HG03139 (cell line): ENCODE results near the gene ZNF483.
"Not testable (repeated sequence)": the region's sequence is repeated elsewhere in the genome, so short reads cannot be mapped to it uniquely, and the experiment has no call there.

Experiments
- ATAC-seq: cut with Tn5 transposase; IDR thresholded peaks from one replicate; pipeline ENCODE4 v1.9.1; 2021; ENCODE audit not compliant: unreplicated experiment

Gene ZNF483

GRCh38 chr9:111605041-111605559, 80.1 kb downstream of the ZNF483 start:
- ATAC-seq: no peak

- no peak for ATAC-seq
Measured at GRCh38 chr9:111610149-111610548, 85.2 kb downstream of the ZNF483 start.

- no peak for ATAC-seq
Measured at GRCh38 chr9:111610845-111611244, 85.9 kb downstream of the ZNF483 start.

- no peak for ATAC-seq
Measured at GRCh38 chr9:111613436-111614040, 88.6 kb downstream of the ZNF483 start.

GRCh38 chr9:111615928-111616327, 90.9 kb downstream of the ZNF483 start:
- ATAC-seq: no peak

- ATAC-seq: not testable (repeated sequence)
Measured at GRCh38 chr9:111617349-111617748, 92.4 kb downstream of the ZNF483 start.

GRCh38 chr9:111621895-111622480, 97.0 kb downstream of the ZNF483 start:
- no peak for ATAC-seq

- ATAC-seq: no peak
Measured at GRCh38 chr9:111622626-111623025, 97.6 kb downstream of the ZNF483 start.
